Mucosa of descending colon (tissue), 3 donors: ENCODE measurements around the gene CYP2U1. TPM values are rescaled to one million over a fixed set of nuclear protein-coding genes. Genes with fewer than 3 reads are reported as not detected.

ENCODE experiments used
- ATAC-seq: fragments of 200-7000 bp; cut with Tn5 transposase; one replicate; pipeline ENCODE4 v1.9.1; 2020; ENCODE audit warnings: mild to moderate bottlenecking, moderate library complexity
- DNase-seq, 3 donors: peaks; one replicate each; pipeline ENCODE4 v3.0.0-alpha.2; 2020
- H3K36me3 ChIP-seq: fragments of 200-600 bp; one replicate; pipeline ENCODE4 v1.8.0; 2021; ENCODE audit warnings: low read depth, mild to moderate bottlenecking
- H3K4me1 ChIP-seq: fragments of 200-600 bp; one replicate; pipeline ENCODE4 v1.8.0; 2021; ENCODE audit warnings: low read depth, mild to moderate bottlenecking
- H3K4me3 ChIP-seq: fragments of 200-600 bp; one replicate; pipeline ENCODE4 v1.8.0; 2021; ENCODE audit warnings: mild to moderate bottlenecking
- H3K9me3 ChIP-seq: fragments of 200-600 bp; one replicate; pipeline ENCODE4 v1.8.0; 2021; ENCODE audit warnings: mild to moderate bottlenecking
- CTCF ChIP-seq: fragments of 200-600 bp; IDR thresholded peaks from one replicate; pipeline ENCODE4 v1.8.0; 2022; ENCODE audit warnings: antibody characterized with exemption, mild to moderate bottlenecking
- intact Hi-C, 2 donors: fragments of 100-400 bp; cut with DNase I in 1 of 2; cut with micrococcal nuclease in 1 of 2; formaldehyde crosslinking; loops; one replicate each; pipeline versions ENCODE4 v1.11.0 to v1.11.1; 2022; cut with DNase I, micrococcal nuclease
- total RNA-seq, 3 donors: library from RNA; stranded (reverse); fragmentation: NEBNext Ultra II Directional in 2 of 3; extraction: Animal tissue kit (Norgen Biotek cat#: 25700) in 2 of 3; gene quantifications; one replicate each; pipeline versions ENCODE4 v1.2.1 to v1.2.4, GENCODE V29; 2021 to 2023
- donor health status: DM: no; HTN: no; CAD: no; lungs with moderate emphysema.
- donor health status: DM: no; HTN: no; CAD: no.
- donor health status: DM: no; HTN: yes; CAD: no.

The CYP2U1 gene
- total RNA-seq, 3 donors from 2014 or later: 3.4 to 10.5 (median 3.4) TPM

DNA sequence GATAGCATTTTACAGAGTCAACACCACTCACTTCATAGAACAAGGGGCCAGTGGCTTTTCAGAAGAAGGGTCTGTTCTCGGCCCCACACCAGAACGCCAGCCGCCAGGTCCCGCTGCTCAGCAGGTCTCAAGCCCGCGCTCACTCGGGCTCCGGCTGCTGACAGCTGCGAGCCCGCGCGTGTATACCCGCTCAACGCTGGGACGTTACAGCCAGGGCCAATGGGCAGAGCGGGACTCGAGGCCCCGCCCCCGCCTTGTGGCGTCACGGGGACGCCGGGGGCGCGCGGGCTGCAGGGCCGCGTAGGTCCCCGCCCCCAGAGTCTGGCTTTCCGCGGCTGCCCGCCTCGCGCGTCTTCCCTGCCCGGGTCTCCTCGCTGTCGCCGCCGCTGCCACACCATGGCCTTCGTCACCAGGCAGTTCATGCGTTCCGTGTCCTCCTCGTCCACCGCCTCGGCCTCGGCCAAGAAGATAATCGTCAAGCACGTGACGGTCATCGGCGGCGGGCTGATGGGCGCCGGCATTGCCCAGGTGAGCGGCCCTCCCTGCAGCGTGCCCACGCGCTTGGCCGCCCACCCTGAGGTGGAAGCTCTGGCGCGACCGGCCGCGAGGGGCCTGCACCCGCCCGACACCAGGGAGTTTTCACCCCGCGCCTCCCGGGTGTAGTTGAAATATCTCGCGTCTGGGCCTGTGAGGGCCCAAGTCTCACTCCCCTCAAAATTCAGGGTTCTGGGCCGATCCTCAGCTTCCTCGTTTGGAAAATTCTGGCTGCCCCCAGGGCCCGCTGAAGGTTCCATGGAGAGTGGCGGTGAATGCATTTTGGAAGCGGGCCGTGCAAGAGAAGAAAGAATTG is 58.4 kb downstream of the CYP2U1 start, which contains the start of gene HADH:
HADH (plus strand) TSS at position 353 of the 850 bp plus-strand sequence; CDS start at position 397, 44 bp downstream.
- H3K4me1 ChIP-seq: peaks cover 39% of the 10 kb centered on the region
- H3K36me3 ChIP-seq: no peaks in the 10 kb centered on the region
- TF ChIP-seq CTCF: no peak
- no peaks in the 10 kb centered on the region for H3K9me3 ChIP-seq
- H3K4me3 ChIP-seq: peak within 1 kb of the TSS; percentile 57
- peak; percentile 98 for ATAC-seq
- DNase-seq: peak; percentile 96
- intact Hi-C loops: no loop called here

DNA sequence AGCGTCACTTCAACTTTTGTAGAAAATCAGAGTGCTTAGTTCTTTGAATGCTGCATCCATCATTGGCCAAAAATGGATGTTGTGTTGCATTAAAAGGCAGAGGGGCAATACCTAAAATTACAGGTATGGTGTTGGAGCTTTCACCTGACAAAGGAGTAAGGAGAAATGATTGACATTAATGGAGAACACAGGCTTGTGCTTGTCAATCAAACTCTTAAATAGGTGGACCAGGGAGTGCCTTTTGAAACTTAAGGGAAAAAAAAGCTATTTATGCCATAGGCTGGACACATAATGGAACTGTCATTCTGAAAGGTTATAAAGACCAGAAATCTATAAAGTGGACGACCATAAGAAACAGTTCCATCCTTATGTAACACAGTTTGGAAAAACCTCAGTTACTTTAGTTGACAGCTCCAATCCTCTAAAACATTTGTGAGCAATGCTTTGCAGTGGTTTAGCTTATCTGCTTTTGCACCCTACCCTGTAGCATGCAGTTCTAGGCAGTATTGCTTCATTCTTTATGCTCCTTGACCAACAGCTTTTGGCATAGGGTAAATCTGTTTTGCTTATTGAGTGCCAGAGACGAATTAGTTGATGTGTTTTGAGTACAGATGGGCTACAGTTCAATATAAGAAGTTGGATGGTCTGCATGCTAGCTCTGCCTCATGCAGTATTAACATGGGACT is 60.7 kb downstream of the CYP2U1 start:
- intact Hi-C loops: no loop called here
- ATAC-seq (no peak), DNase-seq (no peak)
- no peak overlapping the region for H3K4me3 ChIP-seq
- H3K36me3 ChIP-seq: no peaks in the 10 kb centered on the region
- H3K4me1 ChIP-seq: peaks cover 36% of the 10 kb centered on the region
- H3K9me3 ChIP-seq: no peaks in the 10 kb centered on the region
- no peak for TF ChIP-seq CTCF

DNA sequence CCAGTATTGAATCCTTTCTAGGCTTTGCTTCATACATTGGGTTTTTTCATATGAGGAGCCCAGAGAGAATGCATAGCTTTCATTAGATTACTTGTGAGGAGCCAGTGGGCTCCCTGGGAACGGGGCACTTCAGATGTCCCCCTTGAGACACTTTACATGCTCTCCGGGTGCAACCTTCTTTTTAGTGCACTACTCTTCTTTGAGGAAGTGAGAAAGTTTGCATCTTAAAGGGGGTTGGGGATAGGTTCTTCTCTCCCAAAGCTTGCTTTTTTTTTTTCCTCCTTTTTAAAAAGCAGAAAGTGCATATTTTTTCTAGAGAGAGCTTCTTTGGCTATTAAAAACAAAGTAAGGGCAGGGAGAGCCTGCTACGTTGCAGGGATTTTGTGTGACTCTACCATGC is 62.6 kb downstream of the CYP2U1 start:
- Histone ChIP-seq H3K4me1 (peaks cover 26% of the 10 kb centered on the region), H3K9me3 (no peaks in the 10 kb centered on the region), H3K4me3 (no peak overlapping the region), H3K36me3 (no peaks in the 10 kb centered on the region)
- no peak for TF ChIP-seq CTCF
- ATAC-seq (no peak), DNase-seq (no peak)
- intact Hi-C loops: no loop called here

DNA sequence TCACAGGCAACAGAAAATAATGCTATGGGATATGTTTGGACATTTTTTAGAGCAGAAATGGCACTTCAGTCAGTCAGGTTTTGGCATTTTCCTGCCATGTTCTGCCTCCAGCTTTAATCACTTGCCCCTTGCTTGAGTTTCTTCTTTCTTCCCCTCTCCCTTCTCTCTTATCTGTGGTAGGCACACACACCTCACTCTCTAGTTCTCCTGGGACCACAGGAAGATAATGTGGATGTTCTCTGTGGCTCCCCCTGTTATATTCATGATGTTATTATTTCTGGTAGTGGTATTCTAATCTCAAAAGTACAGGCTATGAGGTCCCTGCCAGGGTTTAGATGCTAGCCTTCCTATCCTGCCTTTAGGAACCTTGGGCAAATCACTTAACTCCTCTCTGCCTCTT is 63.5 kb downstream of the CYP2U1 start:
- no peak for TF ChIP-seq CTCF
- DNase-seq (no peak), ATAC-seq (no peak)
- Histone ChIP-seq H3K36me3 (no peaks in the 10 kb centered on the region), H3K9me3 (no peaks in the 10 kb centered on the region), H3K4me1 (peaks cover 24% of the 10 kb centered on the region), H3K4me3 (no peak overlapping the region)
- intact Hi-C loops: no loop called here

DNA sequence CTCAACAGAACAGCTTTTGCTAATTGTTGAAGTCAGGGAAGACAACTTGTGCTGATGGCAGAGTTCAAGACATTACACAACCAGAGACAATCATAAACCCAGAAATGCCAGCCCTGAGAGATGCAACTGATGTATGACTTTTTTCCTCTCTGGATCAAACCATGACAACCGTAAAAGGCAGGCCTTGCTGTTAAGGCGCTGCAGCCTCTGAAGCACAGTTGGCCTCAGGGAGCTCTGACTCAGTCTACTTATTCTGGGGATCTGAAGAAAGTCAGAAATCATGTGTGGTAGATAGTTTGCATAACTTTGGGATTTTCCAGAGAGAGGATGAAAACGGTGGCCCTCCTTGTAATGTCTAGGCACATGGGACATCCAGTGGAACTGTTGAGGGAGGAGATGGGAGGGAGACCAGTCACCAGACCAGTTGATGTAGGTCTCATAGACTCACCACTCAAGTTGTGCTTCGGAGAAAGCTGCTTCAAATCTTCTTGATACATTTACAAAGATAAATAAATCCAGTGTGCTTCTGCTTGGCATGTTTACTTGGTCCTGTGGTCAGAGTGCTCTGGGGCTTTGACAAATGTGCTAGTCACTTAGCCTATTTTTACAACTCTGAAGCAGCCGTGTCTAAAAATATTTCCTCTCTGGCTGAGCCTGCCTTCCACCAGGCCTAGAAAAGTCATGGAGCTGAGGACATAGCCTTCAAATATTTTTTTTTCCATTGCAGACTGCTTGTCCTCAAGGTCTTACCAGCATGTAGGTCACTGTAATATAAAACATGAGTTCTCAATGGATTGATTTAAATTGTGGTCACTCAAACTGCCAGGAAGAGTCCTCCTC is 65.8 kb downstream of the CYP2U1 start:
- H3K36me3 ChIP-seq: no peaks in the 10 kb centered on the region
- H3K4me1 ChIP-seq: peaks cover 16% of the 10 kb centered on the region
- intact Hi-C loops: no loop called here
- TF ChIP-seq CTCF: no peak
- DNase-seq (no peak), ATAC-seq (peak; percentile 31)
- H3K4me3 ChIP-seq: no peak overlapping the region
- H3K9me3 ChIP-seq: no peaks in the 10 kb centered on the region
